WTC11 (cell line): Measurements from ENCODE around the gene THOP1. TPM values are rescaled to one million over a fixed set of nuclear protein-coding genes. Genes with fewer than 3 reads are reported as not detected.
A peak's percentile ranks its signal among the peaks of the same experiment; 100 is the strongest.
"Not testable (repeated sequence)": the region's sequence is repeated elsewhere in the genome, so short reads cannot be mapped to it uniquely, and the experiment has no call there.

Source experiments
- ATAC-seq: fragments of 200-7000 bp; cut with Tn5 transposase; 2 replicates; pipeline ENCODE4 v1.10.0; 2021; ENCODE audit warnings: mild to moderate bottlenecking, moderate library complexity
- CTCF ChIA-PET: fragments of 300-600 bp; sonication (Branson Sonifier 250); formaldehyde crosslinking; loops from one replicate; lab custom pipeline; 2021; ENCODE audit warnings: antibody characterized with exemption; lab: Charles Lee
- POLR2A ChIA-PET: fragments of 350-600 bp; sonication (Branson Sonifier 250); formaldehyde crosslinking; loops from one replicate; lab custom pipeline; 2021; ENCODE audit warnings: antibody characterized with exemption; lab: Charles Lee
- DNase-seq: peaks from one replicate; pipeline ENCODE4 v3.0.0; 2021; ENCODE audit warnings: low spot score
- H3K27ac Mint-ChIP-seq: 2 replicates; pipeline ENCODE4 v1.8.0; 2021; ENCODE audit warnings: mixed read lengths
- H3K27me3 Mint-ChIP-seq: 2 replicates; pipeline ENCODE4 v1.8.0; 2021; ENCODE audit warnings: low read depth, mild to moderate bottlenecking, moderate library complexity, mixed read lengths
- H3K36me3 Mint-ChIP-seq: 2 replicates; pipeline ENCODE4 v1.8.0; 2021; ENCODE audit warnings: mixed read lengths
- H3K4me1 Mint-ChIP-seq: 2 replicates; pipeline ENCODE4 v1.8.0; 2022; ENCODE audit warnings: mixed read lengths
- H3K4me3 Mint-ChIP-seq: 2 replicates; pipeline ENCODE4 v1.8.0; 2021; ENCODE audit warnings: mild to moderate bottlenecking, moderate library complexity, mixed read lengths
- H3K9me3 Mint-ChIP-seq: 2 replicates; pipeline ENCODE4 v1.8.0; 2021; ENCODE audit warnings: mixed read lengths
- ELF4 ChIP-seq: sonication (generic); formaldehyde crosslinking; IDR thresholded peaks from 2 replicates; pipeline ENCODE4 v1.8.1; 2022; ENCODE audit warnings: low read depth, mild to moderate bottlenecking, moderate library complexity, missing genetic modification reagents
- EMX1 ChIP-seq: fragments of 250-450 bp; sonication (Bioruptor Pico); IDR thresholded peaks from 2 replicates; pipeline ENCODE4 v1.8.0; 2021; ENCODE audit warnings: mild to moderate bottlenecking
- MXD4 ChIP-seq: fragments of 250-450 bp; sonication (Bioruptor Pico); IDR thresholded peaks from 2 replicates; pipeline ENCODE4 v1.8.0; 2021; ENCODE audit warnings: mild to moderate bottlenecking, moderate library complexity, borderline replicate concordance
- MYBL2 ChIP-seq: sonication (generic); formaldehyde crosslinking; IDR thresholded peaks from 2 replicates; pipeline ENCODE4 v1.8.1; 2023; ENCODE audit warnings: mild to moderate bottlenecking, moderate library complexity, missing genetic modification reagents
- NR1H2 ChIP-seq: sonication (generic); formaldehyde crosslinking; IDR thresholded peaks from 2 replicates; pipeline ENCODE4 v1.9.0; 2021; ENCODE audit warnings: mild to moderate bottlenecking, moderate library complexity, missing genetic modification reagents
- PRRX2 ChIP-seq: fragments of 250-450 bp; sonication (Bioruptor Pico); IDR thresholded peaks from 2 replicates; pipeline ENCODE4 v1.8.0; 2021; ENCODE audit warnings: mild to moderate bottlenecking
- RELA ChIP-seq: sonication (generic); formaldehyde crosslinking; IDR thresholded peaks from 2 replicates; pipeline ENCODE4 v1.8.1; 2022; ENCODE audit warnings: missing genetic modification reagents, mild to moderate bottlenecking, borderline replicate concordance
- RORB ChIP-seq: fragments of 250-450 bp; sonication (Bioruptor Pico); IDR thresholded peaks from 2 replicates; pipeline ENCODE4 v1.9.0; 2021; ENCODE audit warnings: mild to moderate bottlenecking
- SMAD4 ChIP-seq: sonication (generic); formaldehyde crosslinking; IDR thresholded peaks from 2 replicates; pipeline ENCODE4 v1.8.0; 2022; ENCODE audit warnings: mild to moderate bottlenecking, missing genetic modification reagents
- ZBTB21 ChIP-seq: sonication (generic); formaldehyde crosslinking; IDR thresholded peaks from 2 replicates; pipeline ENCODE4 v1.8.1; 2023; ENCODE audit warnings: mild to moderate bottlenecking, missing genetic modification reagents, borderline replicate concordance
- ZNF219 ChIP-seq: sonication (generic); formaldehyde crosslinking; IDR thresholded peaks from 2 replicates; pipeline ENCODE4 v1.8.0; 2023; ENCODE audit warnings: missing genetic modification reagents, mild to moderate bottlenecking, borderline replicate concordance
- ZNF232 ChIP-seq: sonication (generic); formaldehyde crosslinking; IDR thresholded peaks from 2 replicates; pipeline ENCODE4 v1.8.0; 2022; ENCODE audit warnings: mild to moderate bottlenecking, missing genetic modification reagents
- ZNF416 ChIP-seq: fragments of 250-450 bp; sonication (Bioruptor Pico); IDR thresholded peaks from 2 replicates; pipeline ENCODE4 v1.9.0; 2021; ENCODE audit warnings: mild to moderate bottlenecking, inconsistent platforms
- ZNF423 ChIP-seq: fragments of 250-450 bp; sonication (Bioruptor Pico); IDR thresholded peaks from 2 replicates; pipeline ENCODE4 v2.1.2; 2022; ENCODE audit warnings: mild to moderate bottlenecking, moderate library complexity
- ZNF671 ChIP-seq: fragments of 250-450 bp; sonication (Bioruptor Pico); IDR thresholded peaks from 2 replicates; pipeline ENCODE4 v1.8.0; 2021; ENCODE audit warnings: mild to moderate bottlenecking
- total RNA-seq: library from RNA; stranded (reverse); gene quantifications from 3 replicates; pipeline ENCODE4 v1.2.3, GENCODE V29; 2021
- TF ChIP-seq, protein P1 (sequence below): fragments of 250-450 bp; sonication (Bioruptor Pico); IDR thresholded peaks from 2 replicates; pipeline ENCODE4 v1.9.0; 2021; ENCODE audit warnings: moderate library complexity, mild to moderate bottlenecking, inconsistent platforms, borderline replicate concordance
- TF ChIP-seq, protein P2 (sequence below): sonication (generic); formaldehyde crosslinking; IDR thresholded peaks from 2 replicates; pipeline ENCODE4 v1.8.1; 2022; ENCODE audit warnings: mild to moderate bottlenecking, moderate library complexity, missing genetic modification reagents
- TF ChIP-seq, protein P3 (sequence below): sonication (generic); formaldehyde crosslinking; IDR thresholded peaks from 2 replicates; pipeline ENCODE4 v1.8.1; 2023; ENCODE audit warnings: mild to moderate bottlenecking, missing genetic modification reagents
- TF ChIP-seq, protein P4 (sequence below): fragments of 250-450 bp; sonication (Bioruptor Pico); IDR thresholded peaks from 2 replicates; pipeline ENCODE4 v1.9.0; 2021; ENCODE audit warnings: mild to moderate bottlenecking, borderline replicate concordance
- TF ChIP-seq, protein P5 (sequence below): sonication (generic); formaldehyde crosslinking; IDR thresholded peaks from 2 replicates; pipeline ENCODE4 v1.8.0; 2022; ENCODE audit warnings: mild to moderate bottlenecking, missing genetic modification reagents
- TF ChIP-seq, protein P6 (sequence below): fragments of 250-450 bp; sonication (Bioruptor Pico); conservative IDR thresholded peaks from 2 replicates; pipeline ENCODE4 v1.9.0; 2021; ENCODE audit warnings: mild to moderate bottlenecking

THOP1 gene
- total RNA-seq, 1 experiment from 2014 or later = 181 TPM

DNA sequence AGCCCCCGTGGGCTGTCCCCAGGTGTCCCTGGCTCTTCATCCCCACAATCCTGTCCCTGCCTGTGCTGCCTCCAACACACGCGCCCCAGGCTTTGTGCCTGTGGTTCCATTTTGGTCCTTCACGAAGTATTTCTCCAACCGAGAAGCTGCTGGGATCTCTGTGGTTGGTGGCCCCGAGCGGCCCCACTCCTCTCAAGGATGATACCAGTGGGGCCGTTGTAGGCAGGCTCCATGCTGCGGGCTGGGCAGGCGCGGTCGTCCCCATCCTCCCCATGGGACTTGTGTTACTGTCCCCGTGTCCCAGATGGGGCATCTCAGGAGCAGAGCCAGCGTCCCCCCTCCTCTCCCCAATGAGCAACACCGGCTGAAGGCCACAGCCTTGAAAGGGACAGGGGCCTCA, 30.6 kb downstream of the THOP1 start:
- no peak overlapping the region for H3K4me3 Mint-ChIP-seq
- TF ChIP-seq RORB (CRISPR knock-in tag) (no peak), MYBL2 (no peak), NR1H2 (CRISPR knock-in tag) (no peak), ELF4 (no peak), EMX1 (CRISPR knock-in tag) (no peak), ZBTB21 (CRISPR knock-in tag) (no peak), ZNF219 (no peak), ZNF416 (no peak)
- TF ChIP-seq, protein P1, sequence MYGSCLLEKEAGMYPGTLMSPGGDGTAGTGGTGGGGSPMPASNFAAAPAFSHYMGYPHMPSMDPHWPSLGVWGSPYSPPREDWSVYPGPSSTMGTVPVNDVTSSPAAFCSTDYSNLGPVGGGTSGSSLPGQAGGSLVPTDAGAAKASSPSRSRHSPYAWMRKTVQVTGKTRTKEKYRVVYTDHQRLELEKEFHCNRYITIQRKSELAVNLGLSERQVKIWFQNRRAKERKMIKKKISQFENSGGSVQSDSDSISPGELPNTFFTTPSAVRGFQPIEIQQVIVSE = no peak
- TF ChIP-seq, protein P2, sequence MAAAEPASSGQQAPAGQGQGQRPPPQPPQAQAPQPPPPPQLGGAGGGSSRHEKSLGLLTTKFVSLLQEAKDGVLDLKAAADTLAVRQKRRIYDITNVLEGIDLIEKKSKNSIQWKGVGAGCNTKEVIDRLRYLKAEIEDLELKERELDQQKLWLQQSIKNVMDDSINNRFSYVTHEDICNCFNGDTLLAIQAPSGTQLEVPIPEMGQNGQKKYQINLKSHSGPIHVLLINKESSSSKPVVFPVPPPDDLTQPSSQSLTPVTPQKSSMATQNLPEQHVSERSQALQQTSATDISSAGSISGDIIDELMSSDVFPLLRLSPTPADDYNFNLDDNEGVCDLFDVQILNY = no peak
- 0 out of 2 replicates have a peak, but pooled peaks cover 3% of the 10 kb centered on the region for H3K36me3 Mint-ChIP-seq
- ATAC-seq (no peak), DNase-seq (no peak)
- H3K4me1 Mint-ChIP-seq = no peaks in the 10 kb centered on the region
- no peaks in the 10 kb centered on the region; the same call in 1 of the 2 replicates for H3K9me3 Mint-ChIP-seq
- H3K27me3 Mint-ChIP-seq = no peaks in the 10 kb centered on the region
- CTCF ChIA-PET = no interaction called here
- no peak overlapping the region for H3K27ac Mint-ChIP-seq
- POLR2A ChIA-PET = interaction anchor here (1.0 kb wide), 1 partner anchor 11 kb away, joined by 7 read pairs; no protein-coding TSS in a partner anchor

DNA sequence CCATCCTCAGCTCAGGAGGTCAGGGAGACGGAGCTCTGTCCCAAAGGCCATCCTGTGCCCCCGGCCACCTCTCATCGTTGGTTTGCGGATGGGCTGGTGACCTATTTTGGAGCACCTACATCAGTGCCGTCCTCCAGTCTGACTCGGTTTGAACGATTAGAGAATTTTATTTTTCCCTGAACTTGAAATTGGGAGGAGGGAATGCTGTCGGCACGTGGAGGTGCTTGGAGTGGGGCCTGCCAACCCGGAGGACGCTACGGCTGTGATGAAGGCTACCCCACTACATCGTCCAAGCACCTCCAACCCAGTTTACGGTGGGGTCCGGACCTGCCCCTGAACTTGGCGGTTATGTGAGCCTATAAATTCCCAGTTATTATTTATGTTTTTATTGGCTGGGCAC, 31.3 kb downstream of the THOP1 start:
- Mint-ChIP-seq H3K4me1 (no peaks in the 10 kb centered on the region), H3K27me3 (no peaks in the 10 kb centered on the region), H3K27ac (no peak overlapping the region), H3K9me3 (no peaks in the 10 kb centered on the region; the same call in 1 of the 2 replicates), H3K36me3 (no peaks in the 10 kb centered on the region), H3K4me3 (no peak overlapping the region)
- ChIA-PET POLR2A (no interaction called here), CTCF (no interaction called here)
- no peak for ATAC-seq
- TF ChIP-seq MXD4 (CRISPR knock-in tag) (no peak), ELF4 (no peak), ZNF232 (CRISPR knock-in tag) (no peak), ZNF423 (CRISPR knock-in tag) (no peak), ZNF671 (CRISPR knock-in tag) (no peak), RELA (no peak), SMAD4 (CRISPR knock-in tag) (no peak), PRRX2 (CRISPR knock-in tag) (no peak)
- TF ChIP-seq, protein P3, sequence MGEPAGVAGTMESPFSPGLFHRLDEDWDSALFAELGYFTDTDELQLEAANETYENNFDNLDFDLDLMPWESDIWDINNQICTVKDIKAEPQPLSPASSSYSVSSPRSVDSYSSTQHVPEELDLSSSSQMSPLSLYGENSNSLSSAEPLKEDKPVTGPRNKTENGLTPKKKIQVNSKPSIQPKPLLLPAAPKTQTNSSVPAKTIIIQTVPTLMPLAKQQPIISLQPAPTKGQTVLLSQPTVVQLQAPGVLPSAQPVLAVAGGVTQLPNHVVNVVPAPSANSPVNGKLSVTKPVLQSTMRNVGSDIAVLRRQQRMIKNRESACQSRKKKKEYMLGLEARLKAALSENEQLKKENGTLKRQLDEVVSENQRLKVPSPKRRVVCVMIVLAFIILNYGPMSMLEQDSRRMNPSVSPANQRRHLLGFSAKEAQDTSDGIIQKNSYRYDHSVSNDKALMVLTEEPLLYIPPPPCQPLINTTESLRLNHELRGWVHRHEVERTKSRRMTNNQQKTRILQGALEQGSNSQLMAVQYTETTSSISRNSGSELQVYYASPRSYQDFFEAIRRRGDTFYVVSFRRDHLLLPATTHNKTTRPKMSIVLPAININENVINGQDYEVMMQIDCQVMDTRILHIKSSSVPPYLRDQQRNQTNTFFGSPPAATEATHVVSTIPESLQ (CRISPR knock-in tag) = no peak
- TF ChIP-seq, protein P4, sequence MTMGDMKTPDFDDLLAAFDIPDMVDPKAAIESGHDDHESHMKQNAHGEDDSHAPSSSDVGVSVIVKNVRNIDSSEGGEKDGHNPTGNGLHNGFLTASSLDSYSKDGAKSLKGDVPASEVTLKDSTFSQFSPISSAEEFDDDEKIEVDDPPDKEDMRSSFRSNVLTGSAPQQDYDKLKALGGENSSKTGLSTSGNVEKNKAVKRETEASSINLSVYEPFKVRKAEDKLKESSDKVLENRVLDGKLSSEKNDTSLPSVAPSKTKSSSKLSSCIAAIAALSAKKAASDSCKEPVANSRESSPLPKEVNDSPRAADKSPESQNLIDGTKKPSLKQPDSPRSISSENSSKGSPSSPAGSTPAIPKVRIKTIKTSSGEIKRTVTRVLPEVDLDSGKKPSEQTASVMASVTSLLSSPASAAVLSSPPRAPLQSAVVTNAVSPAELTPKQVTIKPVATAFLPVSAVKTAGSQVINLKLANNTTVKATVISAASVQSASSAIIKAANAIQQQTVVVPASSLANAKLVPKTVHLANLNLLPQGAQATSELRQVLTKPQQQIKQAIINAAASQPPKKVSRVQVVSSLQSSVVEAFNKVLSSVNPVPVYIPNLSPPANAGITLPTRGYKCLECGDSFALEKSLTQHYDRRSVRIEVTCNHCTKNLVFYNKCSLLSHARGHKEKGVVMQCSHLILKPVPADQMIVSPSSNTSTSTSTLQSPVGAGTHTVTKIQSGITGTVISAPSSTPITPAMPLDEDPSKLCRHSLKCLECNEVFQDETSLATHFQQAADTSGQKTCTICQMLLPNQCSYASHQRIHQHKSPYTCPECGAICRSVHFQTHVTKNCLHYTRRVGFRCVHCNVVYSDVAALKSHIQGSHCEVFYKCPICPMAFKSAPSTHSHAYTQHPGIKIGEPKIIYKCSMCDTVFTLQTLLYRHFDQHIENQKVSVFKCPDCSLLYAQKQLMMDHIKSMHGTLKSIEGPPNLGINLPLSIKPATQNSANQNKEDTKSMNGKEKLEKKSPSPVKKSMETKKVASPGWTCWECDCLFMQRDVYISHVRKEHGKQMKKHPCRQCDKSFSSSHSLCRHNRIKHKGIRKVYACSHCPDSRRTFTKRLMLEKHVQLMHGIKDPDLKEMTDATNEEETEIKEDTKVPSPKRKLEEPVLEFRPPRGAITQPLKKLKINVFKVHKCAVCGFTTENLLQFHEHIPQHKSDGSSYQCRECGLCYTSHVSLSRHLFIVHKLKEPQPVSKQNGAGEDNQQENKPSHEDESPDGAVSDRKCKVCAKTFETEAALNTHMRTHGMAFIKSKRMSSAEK (CRISPR knock-in tag) = no peak
- TF ChIP-seq, protein P5, sequence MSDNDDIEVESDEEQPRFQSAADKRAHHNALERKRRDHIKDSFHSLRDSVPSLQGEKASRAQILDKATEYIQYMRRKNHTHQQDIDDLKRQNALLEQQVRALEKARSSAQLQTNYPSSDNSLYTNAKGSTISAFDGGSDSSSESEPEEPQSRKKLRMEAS (CRISPR knock-in tag) = no peak
- TF ChIP-seq, protein P6, sequence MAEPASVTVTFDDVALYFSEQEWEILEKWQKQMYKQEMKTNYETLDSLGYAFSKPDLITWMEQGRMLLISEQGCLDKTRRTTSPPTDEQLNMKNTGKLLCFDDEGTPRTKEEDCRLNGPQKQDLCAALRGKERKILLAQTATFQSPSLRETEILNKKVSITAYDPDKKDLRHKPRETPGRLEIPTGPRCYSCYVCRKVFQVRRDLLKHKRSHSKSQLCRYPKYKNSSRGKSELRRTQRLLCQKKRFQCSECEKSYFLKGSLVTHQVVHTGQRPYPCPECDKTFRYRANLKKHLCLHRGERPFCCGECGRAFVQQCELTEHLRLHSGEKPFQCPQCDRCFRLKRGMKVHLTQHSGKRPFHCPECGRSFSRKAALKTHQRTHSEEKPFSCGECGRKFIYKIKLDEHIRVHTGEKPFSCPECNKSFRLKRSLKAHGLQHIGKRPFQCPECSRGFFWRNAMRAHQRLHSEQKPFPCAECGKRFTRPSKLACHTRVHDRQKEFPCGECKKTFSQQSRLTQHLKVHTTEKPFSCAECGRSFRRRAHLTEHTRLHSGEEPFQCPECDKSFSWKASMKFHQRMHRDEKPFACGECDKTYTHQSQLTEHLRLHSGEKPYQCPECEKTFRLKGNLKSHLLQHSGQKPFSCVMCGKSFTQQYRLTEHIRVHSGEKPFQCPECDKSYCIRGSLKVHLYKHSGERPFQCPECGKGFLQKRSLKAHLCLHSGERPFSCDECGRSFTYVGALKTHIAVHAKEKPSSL (CRISPR knock-in tag) = no peak
- DNase-seq = no peak

DNA sequence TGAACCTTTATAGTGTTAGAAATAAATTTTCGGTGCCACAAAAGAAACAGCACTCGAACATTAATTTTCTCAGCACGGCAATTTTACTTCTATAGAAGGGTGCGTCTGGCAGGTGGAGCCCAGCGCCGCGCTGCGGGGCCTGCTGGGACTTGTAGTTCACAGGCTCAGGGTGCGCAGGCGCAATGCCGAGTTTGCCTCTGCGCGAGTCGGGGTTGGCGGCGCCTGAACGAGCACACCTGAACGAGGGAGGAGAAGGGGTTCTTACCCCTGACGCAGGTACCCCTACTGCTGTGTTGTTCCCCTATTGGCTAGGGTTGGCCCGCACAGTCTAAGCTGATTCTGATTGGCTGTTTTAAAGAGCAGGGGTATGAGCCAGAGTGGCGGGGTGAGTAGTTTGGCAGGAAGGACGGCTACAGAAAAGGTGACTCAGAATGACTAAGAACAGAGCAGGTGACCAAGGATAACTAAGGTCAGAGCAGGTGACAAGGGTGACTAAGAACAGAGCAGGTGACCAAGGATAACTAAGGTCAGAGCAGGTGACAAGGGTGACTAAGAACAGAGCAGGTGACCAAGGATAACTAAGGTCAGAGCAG, 32.0 kb downstream of the THOP1 start:
- POLR2A ChIA-PET, H3K27me3 Mint-ChIP-seq, H3K27ac Mint-ChIP-seq, H3K4me1 Mint-ChIP-seq, ATAC-seq, H3K9me3 Mint-ChIP-seq, H3K36me3 Mint-ChIP-seq, CTCF ChIA-PET, DNase-seq: not testable (repeated sequence)
- H3K4me3 Mint-ChIP-seq = peak overlapping the region; percentile 12; the same call in 1 of the 2 replicates
